HG03066 (cell line): ENCODE data around the gene DIP2C.
"Not testable (repeated sequence)": the region's sequence is repeated elsewhere in the genome, so short reads cannot be mapped to it uniquely, and the experiment has no call there.

Source experiments
- ATAC-seq: cut with Tn5 transposase; IDR thresholded peaks from one replicate; pipeline ENCODE4 v1.9.1; 2021; ENCODE audit warnings: low read depth; ENCODE audit not compliant: unreplicated experiment

Gene DIP2C

GRCh38 chr10:603745-604144, 85.7 kb downstream of the DIP2C start:
- ATAC-seq = no peak

- no peak for ATAC-seq
Observed at GRCh38 chr10:602391-603005, 87.0 kb downstream of the DIP2C start.

GRCh38 chr10:601660-601963, 87.9 kb downstream of the DIP2C start:
- no peak for ATAC-seq

GRCh38 chr10:600876-601659, 88.4 kb downstream of the DIP2C start:
- no peak for ATAC-seq

GRCh38 chr10:600234-600633, 89.2 kb downstream of the DIP2C start:
- ATAC-seq = no peak

GRCh38 chr10:599767-600166, 89.7 kb downstream of the DIP2C start:
- ATAC-seq = no peak

GRCh38 chr10:598415-599170, 90.9 kb downstream of the DIP2C start:
- ATAC-seq = no peak

DNA sequence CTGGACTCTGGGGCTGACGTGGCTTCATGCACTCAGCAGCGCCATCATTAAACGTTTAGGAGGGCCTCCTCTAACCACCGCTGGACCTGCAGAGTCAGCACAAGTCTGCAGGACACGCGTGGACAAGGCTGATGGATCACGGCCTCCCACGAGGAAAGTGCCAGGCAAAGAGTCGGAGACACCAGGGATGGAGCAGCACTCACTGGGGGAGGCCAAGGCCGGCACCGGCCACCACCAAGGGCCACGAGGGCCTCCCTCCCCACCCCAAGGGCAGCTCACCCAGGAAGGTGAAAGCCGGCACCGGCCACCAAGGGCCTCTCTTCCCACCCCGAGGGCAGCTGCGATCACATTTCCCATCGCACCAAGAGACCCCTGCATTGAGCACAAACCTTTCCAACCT, 91.5 kb downstream of the DIP2C start:
- no peak for ATAC-seq

- ATAC-seq = no peak
Observed at GRCh38 chr10:596725-597345, 92.6 kb downstream of the DIP2C start.

DNA sequence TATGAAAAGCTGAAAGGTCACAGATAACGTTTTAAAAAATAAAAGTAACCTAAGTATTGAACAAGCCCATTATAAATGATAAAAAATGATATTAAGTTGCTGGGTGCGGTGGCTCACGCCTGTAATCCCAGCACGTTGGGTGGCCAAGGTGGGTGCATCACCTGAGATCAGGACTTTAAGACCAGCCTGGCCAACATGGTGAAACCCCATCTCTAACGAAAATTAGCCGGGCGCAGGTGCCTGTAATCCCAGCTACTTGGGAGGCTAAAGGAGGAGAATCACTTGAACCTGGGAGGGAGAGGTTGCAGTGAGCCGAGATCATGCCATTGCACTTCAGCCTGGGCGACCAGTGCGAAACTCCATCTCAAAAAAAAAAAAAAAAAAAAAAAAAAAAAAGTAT, 93.3 kb downstream of the DIP2C start:
- not testable (repeated sequence) for ATAC-seq

GRCh38 chr10:595473-595872, 94.0 kb downstream of the DIP2C start:
- ATAC-seq = no peak

DNA sequence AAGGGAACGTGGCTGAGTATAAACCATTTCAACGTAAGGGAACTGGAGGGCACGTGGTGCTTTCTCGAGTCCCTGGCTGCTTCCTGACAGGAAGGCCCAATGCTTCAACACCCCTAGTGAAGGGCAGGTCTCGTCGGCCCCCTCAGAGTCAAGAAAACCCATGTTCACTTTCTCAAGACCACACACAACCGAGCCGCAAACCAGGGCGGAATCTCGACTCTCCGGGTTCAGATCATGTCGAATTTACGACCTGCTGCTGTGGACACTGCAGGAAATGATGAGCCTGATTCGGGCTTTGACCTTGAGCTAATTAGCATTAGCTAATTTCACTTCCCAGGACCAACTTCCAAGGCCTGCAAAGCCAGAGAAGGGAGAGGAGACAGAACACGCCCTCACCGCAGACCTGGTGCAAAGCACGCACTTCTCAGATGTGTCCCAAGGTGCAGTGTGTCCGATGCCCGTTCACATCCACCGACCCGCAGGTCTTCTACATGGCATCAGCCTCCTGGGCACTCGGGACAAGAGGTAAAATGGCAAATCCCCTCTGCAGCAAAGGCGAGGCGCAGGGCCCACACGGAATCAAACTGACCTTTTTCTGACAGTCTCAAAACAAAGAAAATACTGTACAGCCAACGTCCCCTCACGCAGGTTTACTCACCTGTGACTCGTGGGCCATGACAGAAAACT, 94.7 kb downstream of the DIP2C start:
- ATAC-seq = no peak

DNA sequence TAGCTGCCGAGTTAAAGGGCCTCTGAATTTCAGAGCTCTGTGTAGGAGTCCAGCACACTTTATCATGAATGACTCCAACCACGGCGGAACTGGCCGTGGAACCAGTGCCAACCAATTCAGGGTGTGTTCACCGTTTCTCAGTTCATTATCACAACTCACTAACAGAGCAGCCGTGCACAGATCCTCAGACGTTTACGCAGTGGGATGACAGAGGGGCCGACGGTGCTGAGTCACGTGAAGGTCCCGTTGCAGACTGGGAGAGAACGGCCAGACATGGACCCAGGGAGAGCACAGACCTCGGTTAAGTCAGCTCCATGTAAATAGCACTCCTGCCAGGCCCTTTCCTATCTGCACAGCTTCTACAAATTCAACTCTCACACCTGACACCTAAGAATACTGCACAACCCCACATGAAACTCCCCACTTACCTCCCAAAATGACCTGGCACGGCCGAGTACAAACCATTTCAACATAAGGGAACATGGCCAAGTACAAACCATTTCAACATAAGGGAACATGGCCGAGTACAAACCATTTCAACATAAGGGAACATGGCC, 95.5 kb downstream of the DIP2C start:
- ATAC-seq = no peak

- ATAC-seq = no peak
Observed at GRCh38 chr10:593421-593820, 96.0 kb downstream of the DIP2C start.

- ATAC-seq = no peak
Observed at GRCh38 chr10:593016-593415, 96.5 kb downstream of the DIP2C start.

GRCh38 chr10:591646-592045, 97.8 kb downstream of the DIP2C start:
- no peak for ATAC-seq

DNA sequence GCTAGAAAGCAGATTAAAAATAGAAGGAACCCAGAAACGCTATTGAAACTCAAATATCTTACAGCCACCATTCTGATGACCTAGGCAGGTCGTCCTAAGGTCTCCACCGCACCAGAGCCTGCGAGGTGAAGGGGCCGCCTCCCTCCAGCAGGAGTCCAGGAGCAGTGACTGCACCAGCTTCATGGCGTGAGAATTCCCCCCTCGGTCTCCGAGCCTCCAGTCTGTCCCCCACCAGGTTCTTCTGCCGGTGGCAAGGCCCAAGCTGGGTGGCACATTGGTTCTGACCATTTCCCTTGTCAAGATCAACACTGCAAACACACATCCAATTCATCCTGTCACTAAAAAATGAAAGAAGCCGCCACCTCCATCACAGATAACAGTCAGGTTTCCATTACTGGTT, 98.7 kb downstream of the DIP2C start:
- ATAC-seq = no peak

DNA sequence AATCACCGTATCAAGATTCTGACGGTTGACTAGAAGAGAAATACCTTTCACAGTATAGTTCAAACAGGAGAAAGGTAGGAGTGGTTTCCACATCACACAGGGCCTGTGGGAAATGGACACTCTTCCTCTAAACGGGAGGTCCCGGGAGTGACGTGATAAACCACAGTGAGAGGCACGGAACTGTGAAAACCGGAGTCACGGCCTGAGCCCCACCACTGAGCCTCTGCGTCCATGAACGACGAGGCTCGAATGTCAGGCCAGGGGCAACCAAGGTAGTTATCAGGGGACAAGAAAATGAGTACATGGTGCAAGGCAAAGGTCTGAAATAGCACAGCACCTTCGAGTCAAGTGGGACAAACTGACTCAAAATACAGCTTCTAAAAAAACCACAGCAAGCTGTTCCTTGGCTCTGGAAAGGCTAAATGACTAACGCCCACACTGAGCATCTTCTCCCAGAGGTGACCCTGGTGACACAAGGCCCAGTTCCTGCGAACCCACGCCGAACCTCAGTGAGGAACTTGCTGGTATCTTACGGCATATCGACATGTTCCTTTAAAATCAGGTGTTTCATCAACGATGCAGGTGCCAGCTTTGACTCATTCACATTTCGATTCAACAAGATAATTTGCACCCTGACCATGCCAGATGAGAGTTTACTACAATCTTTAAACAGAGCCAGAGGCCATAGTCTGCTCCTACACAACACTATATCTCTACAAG, 99.3 kb downstream of the DIP2C start:
- no peak for ATAC-seq

GRCh38 chr10:588246-589165, 101.0 kb downstream of the DIP2C start:
- ATAC-seq = no peak
